MM.1S (cell line): ENCODE data around the gene RASAL2.

Experiments used
- DNase-seq: peaks from one replicate; pipeline ENCODE4 v3.0.0-alpha.2; 2015
- H2AFZ ChIP-seq: fragments of 300-600 bp; sonication (generic); 2 replicates; pipeline ENCODE4 v1.6.0; 2016; ENCODE audit warnings: antibody characterized with exemption, low read length
- H3F3A ChIP-seq: fragments of 300-600 bp; sonication (generic); 2 replicates; pipeline ENCODE4 v1.6.1; 2016; ENCODE audit warnings: mild to moderate bottlenecking, antibody characterized with exemption, low read length, moderate library complexity, mixed read lengths; ENCODE audit not compliant: insufficient read depth
- H3K27ac ChIP-seq: fragments of 300-600 bp; sonication (generic); 2 replicates; pipeline ENCODE4 v1.5.1; 2016; ENCODE audit warnings: mild to moderate bottlenecking, low read length
- H3K27me3 ChIP-seq: fragments of 300-600 bp; sonication (generic); replicated peaks from 2 replicates; pipeline ENCODE4 v1.6.0; 2016; ENCODE audit warnings: low read length; ENCODE audit not compliant: insufficient read depth
- H3K36me3 ChIP-seq: fragments of 300-600 bp; sonication (generic); replicated peaks from 2 replicates; pipeline ENCODE4 v1.6.1; 2016; ENCODE audit warnings: mild to moderate bottlenecking, low read length, mixed read lengths; ENCODE audit not compliant: insufficient read depth
- H3K4me1 ChIP-seq: fragments of 300-600 bp; sonication (generic); 2 replicates; pipeline ENCODE4 v1.6.1; 2016; ENCODE audit warnings: low read length, mixed read lengths
- H3K4me2 ChIP-seq: fragments of 300-600 bp; sonication (generic); 2 replicates; pipeline ENCODE4 v1.6.0; 2016; ENCODE audit warnings: low read depth, low read length
- H3K4me3 ChIP-seq: fragments of 300-600 bp; sonication (generic); 2 replicates; pipeline ENCODE4 v1.5.1; 2016; ENCODE audit warnings: low read length, mixed read lengths
- H3K79me2 ChIP-seq: fragments of 300-600 bp; sonication (generic); 2 replicates; pipeline ENCODE4 v1.6.1; 2016; ENCODE audit warnings: mixed run types, low read length, mixed read lengths
- H3K9ac ChIP-seq: fragments of 300-600 bp; sonication (generic); 2 replicates; pipeline ENCODE4 v1.6.1; 2016; ENCODE audit warnings: low read length, mixed read lengths
- H3K9me2 ChIP-seq: fragments of 300-600 bp; sonication (generic); replicated peaks from 2 replicates; pipeline ENCODE4 v1.6.1; 2016; ENCODE audit warnings: mild to moderate bottlenecking, low read length, mixed read lengths; ENCODE audit not compliant: insufficient read depth
- H3K9me3 ChIP-seq: fragments of 300-600 bp; sonication (generic); replicated peaks from 2 replicates; pipeline ENCODE4 v1.6.1; 2016; ENCODE audit warnings: mild to moderate bottlenecking, low read length, mixed read lengths; ENCODE audit not compliant: insufficient read depth
- H4K20me1 ChIP-seq: fragments of 300-600 bp; sonication (generic); 2 replicates; pipeline ENCODE4 v1.6.1; 2016; ENCODE audit warnings: mild to moderate bottlenecking, low read length, moderate library complexity, mixed read lengths; ENCODE audit not compliant: insufficient read depth
- CTCF ChIP-seq: fragments of 300-600 bp; sonication (generic); IDR thresholded peaks from 2 replicates; pipeline ENCODE4 v1.5.1; 2016; ENCODE audit warnings: antibody characterized with exemption, low read length, mixed read lengths
- EZH2 ChIP-seq: fragments of 300-600 bp; sonication (generic); optimal IDR thresholded peaks from 2 replicates; pipeline ENCODE3; 2017; ENCODE audit warnings: low read depth, mild to moderate bottlenecking, antibody characterized with exemption, low read length, mixed read lengths
- EZH2phosphoT487 ChIP-seq: fragments of 300-600 bp; sonication (generic); IDR thresholded peaks from 2 replicates; pipeline ENCODE4 v1.6.1; 2018; ENCODE audit warnings: antibody characterized with exemption, low read length

RASAL2 gene

GRCh38 chr1:178146436-178146835, 52.5 kb downstream of the RASAL2 start:
- no peak overlapping the region for H3K4me2 ChIP-seq
- no peaks in the 10 kb centered on the region for H4K20me1 ChIP-seq
- no peaks in the 10 kb centered on the region for H3K9me2 ChIP-seq
- no peaks in the 10 kb centered on the region for H3K9me3 ChIP-seq
- no peak overlapping the region for H3K27ac ChIP-seq
- H3K27me3 ChIP-seq = no peaks in the 10 kb centered on the region
- H3K4me1 ChIP-seq = peaks cover 5% of the 10 kb centered on the region; the same call in 1 of the 2 replicates
- H3K36me3 ChIP-seq = no peaks in the 10 kb centered on the region
- no peak for TF ChIP-seq EZH2phosphoT487
- TF ChIP-seq CTCF = no peak
- no peak for TF ChIP-seq EZH2
- no peak overlapping the region for H2AFZ ChIP-seq
- H3K79me2 ChIP-seq = no peaks in the 10 kb centered on the region
- no peaks in the 10 kb centered on the region for H3F3A ChIP-seq
- no peak for DNase-seq
- no peak overlapping the region for H3K9ac ChIP-seq
- H3K4me3 ChIP-seq = no peak overlapping the region

GRCh38 chr1:178150610-178151009, 56.7 kb downstream of the RASAL2 start:
- no peaks in the 10 kb centered on the region for H4K20me1 ChIP-seq
- no peaks in the 10 kb centered on the region for H3K4me1 ChIP-seq
- TF ChIP-seq EZH2 (no peak), EZH2phosphoT487 (no peak), CTCF (no peak)
- H3K9me3 ChIP-seq = no peaks in the 10 kb centered on the region
- no peaks in the 10 kb centered on the region for H3F3A ChIP-seq
- no peaks in the 10 kb centered on the region for H3K27me3 ChIP-seq
- H2AFZ ChIP-seq = no peak overlapping the region
- H3K36me3 ChIP-seq = no peaks in the 10 kb centered on the region
- no peaks in the 10 kb centered on the region for H3K9me2 ChIP-seq
- H3K4me3 ChIP-seq = no peak overlapping the region
- H3K4me2 ChIP-seq = no peak overlapping the region
- H3K9ac ChIP-seq = no peak overlapping the region
- no peaks in the 10 kb centered on the region for H3K79me2 ChIP-seq
- no peak for DNase-seq
- no peak overlapping the region for H3K27ac ChIP-seq

GRCh38 chr1:178151831-178152230, 57.9 kb downstream of the RASAL2 start:
- no peaks in the 10 kb centered on the region for H3K9me3 ChIP-seq
- no peaks in the 10 kb centered on the region for H3K27me3 ChIP-seq
- no peak for TF ChIP-seq CTCF
- no peak for TF ChIP-seq EZH2
- H2AFZ ChIP-seq = no peak overlapping the region
- H3K4me3 ChIP-seq = no peak overlapping the region
- no peaks in the 10 kb centered on the region for H3K9me2 ChIP-seq
- no peak for DNase-seq
- no peak overlapping the region for H3K9ac ChIP-seq
- no peaks in the 10 kb centered on the region for H3F3A ChIP-seq
- H3K36me3 ChIP-seq = no peaks in the 10 kb centered on the region
- no peak overlapping the region for H3K4me2 ChIP-seq
- no peaks in the 10 kb centered on the region for H3K4me1 ChIP-seq
- H3K79me2 ChIP-seq = no peaks in the 10 kb centered on the region
- H3K27ac ChIP-seq = no peak overlapping the region
- no peaks in the 10 kb centered on the region for H4K20me1 ChIP-seq
